ENCODE data around the gene FCGBP.

Gene FCGBP

GRCh38 chr19:39928357-39928725, 6.1 kb downstream of the FCGBP start:
- H3K27me3 ChIP-seq (replicated peaks; ENCODE audit: control insufficient read depth, insufficient read depth, low read length), result no peaks in the 10 kb centered on the region
- no peak overlapping the region for H3K4me3 ChIP-seq (ENCODE audit: low read length)
- peaks cover 8% of the 10 kb centered on the region for H3K9me3 ChIP-seq (ENCODE audit: control insufficient read depth, low read length)
- DNase-seq (ENCODE audit: low read depth), result no peak
- no peaks in the 10 kb centered on the region for H3K4me1 ChIP-seq (ENCODE audit: control insufficient read depth, insufficient read depth, low read length)
- H3K9ac ChIP-seq (ENCODE audit: low read length), result no peak overlapping the region
- H3K36me3 ChIP-seq (ENCODE audit: control insufficient read depth, insufficient read depth, low read length, severe bottlenecking), result no peaks in the 10 kb centered on the region

GRCh38 chr19:39927524-39928356, 6.7 kb downstream of the FCGBP start:
- H3K9me3 ChIP-seq (ENCODE audit: control insufficient read depth, low read length), result peaks cover 8% of the 10 kb centered on the region
- H3K36me3 ChIP-seq (ENCODE audit: control insufficient read depth, insufficient read depth, low read length, severe bottlenecking), result no peaks in the 10 kb centered on the region
- H3K27me3 ChIP-seq (replicated peaks; ENCODE audit: control insufficient read depth, insufficient read depth, low read length), result no peaks in the 10 kb centered on the region
- no peak for DNase-seq (ENCODE audit: low read depth)
- no peak overlapping the region for H3K4me3 ChIP-seq (ENCODE audit: low read length)
- no peaks in the 10 kb centered on the region for H3K4me1 ChIP-seq (ENCODE audit: control insufficient read depth, insufficient read depth, low read length)
- H3K9ac ChIP-seq (ENCODE audit: low read length), result no peak overlapping the region

GRCh38 chr19:39927076-39927475, 7.4 kb downstream of the FCGBP start:
- Histone ChIP-seq H3K4me1 (ENCODE audit: control insufficient read depth, insufficient read depth, low read length) (no peaks in the 10 kb centered on the region), H3K36me3 (ENCODE audit: control insufficient read depth, insufficient read depth, low read length, severe bottlenecking) (no peaks in the 10 kb centered on the region), H3K4me3 (ENCODE audit: low read length) (no peak overlapping the region), H3K9ac (ENCODE audit: low read length) (no peak overlapping the region), H3K9me3 (ENCODE audit: control insufficient read depth, low read length) (peaks cover 8% of the 10 kb centered on the region), H3K27me3 (replicated peaks; ENCODE audit: control insufficient read depth, insufficient read depth, low read length) (no peaks in the 10 kb centered on the region)
- no peak for DNase-seq (ENCODE audit: low read depth)

GRCh38 chr19:39926170-39926760, 8.2 kb downstream of the FCGBP start:
- H3K4me3 ChIP-seq (ENCODE audit: low read length), result no peak overlapping the region
- H3K4me1 ChIP-seq (ENCODE audit: control insufficient read depth, insufficient read depth, low read length), result no peaks in the 10 kb centered on the region
- H3K36me3 ChIP-seq (ENCODE audit: control insufficient read depth, insufficient read depth, low read length, severe bottlenecking), result no peaks in the 10 kb centered on the region
- no peak overlapping the region for H3K9ac ChIP-seq (ENCODE audit: low read length)
- peaks cover 8% of the 10 kb centered on the region for H3K9me3 ChIP-seq (ENCODE audit: control insufficient read depth, low read length)
- DNase-seq (ENCODE audit: low read depth), result no peak
- no peaks in the 10 kb centered on the region for H3K27me3 ChIP-seq (replicated peaks; ENCODE audit: control insufficient read depth, insufficient read depth, low read length)

- no peak overlapping the region for H3K4me3 ChIP-seq (ENCODE audit: low read length)
Observed at GRCh38 chr19:39924952-39925351, 9.5 kb downstream of the FCGBP start.

GRCh38 chr19:39924389-39924788, 10.0 kb downstream of the FCGBP start:
- Histone ChIP-seq H3K27me3 (replicated peaks; ENCODE audit: control insufficient read depth, insufficient read depth, low read length) (no peaks in the 10 kb centered on the region), H3K9me3 (ENCODE audit: control insufficient read depth, low read length) (no peaks in the 10 kb centered on the region), H3K36me3 (ENCODE audit: control insufficient read depth, insufficient read depth, low read length, severe bottlenecking) (no peaks in the 10 kb centered on the region), H3K4me3 (ENCODE audit: low read length) (no peak overlapping the region), H3K4me1 (ENCODE audit: control insufficient read depth, insufficient read depth, low read length) (no peaks in the 10 kb centered on the region), H3K9ac (ENCODE audit: low read length) (no peak overlapping the region)
- DNase-seq (ENCODE audit: low read depth), result no peak

More at GRCh38 chr19:39924952-39925351, 9.5 kb downstream of the FCGBP start:
- Histone ChIP-seq H3K27me3 (replicated peaks; ENCODE audit: control insufficient read depth, insufficient read depth, low read length) (no peaks in the 10 kb centered on the region), H3K4me1 (ENCODE audit: control insufficient read depth, insufficient read depth, low read length) (no peaks in the 10 kb centered on the region), H3K9ac (ENCODE audit: low read length) (no peak overlapping the region), H3K36me3 (ENCODE audit: control insufficient read depth, insufficient read depth, low read length, severe bottlenecking) (no peaks in the 10 kb centered on the region), H3K9me3 (ENCODE audit: control insufficient read depth, low read length) (peaks cover 5% of the 10 kb centered on the region)
- DNase-seq (ENCODE audit: low read depth), result no peak

GRCh38 chr19:39923862-39924261, 10.6 kb downstream of the FCGBP start:
- no peaks in the 10 kb centered on the region for H3K9me3 ChIP-seq (ENCODE audit: control insufficient read depth, low read length)
- H3K9ac ChIP-seq (ENCODE audit: low read length), result no peak overlapping the region
- no peaks in the 10 kb centered on the region for H3K27me3 ChIP-seq (replicated peaks; ENCODE audit: control insufficient read depth, insufficient read depth, low read length)
- H3K4me1 ChIP-seq (ENCODE audit: control insufficient read depth, insufficient read depth, low read length), result no peaks in the 10 kb centered on the region
- H3K36me3 ChIP-seq (ENCODE audit: control insufficient read depth, insufficient read depth, low read length, severe bottlenecking), result no peaks in the 10 kb centered on the region
- H3K4me3 ChIP-seq (ENCODE audit: low read length), result no peak overlapping the region
- DNase-seq (ENCODE audit: low read depth), result no peak

GRCh38 chr19:39919976-39920375, 14.5 kb downstream of the FCGBP start:
- no peaks in the 10 kb centered on the region for H3K4me1 ChIP-seq (ENCODE audit: control insufficient read depth, insufficient read depth, low read length)
- H3K4me3 ChIP-seq (ENCODE audit: low read length), result no peak overlapping the region
- no peaks in the 10 kb centered on the region for H3K9me3 ChIP-seq (ENCODE audit: control insufficient read depth, low read length)
- no peaks in the 10 kb centered on the region for H3K36me3 ChIP-seq (ENCODE audit: control insufficient read depth, insufficient read depth, low read length, severe bottlenecking)
- H3K9ac ChIP-seq (ENCODE audit: low read length), result no peak overlapping the region
- H3K27me3 ChIP-seq (replicated peaks; ENCODE audit: control insufficient read depth, insufficient read depth, low read length), result peaks cover 17% of the 10 kb centered on the region
- no peak for DNase-seq (ENCODE audit: low read depth)

- Histone ChIP-seq H3K36me3 (ENCODE audit: control insufficient read depth, insufficient read depth, low read length, severe bottlenecking) (no peaks in the 10 kb centered on the region), H3K9me3 (ENCODE audit: control insufficient read depth, low read length) (no peaks in the 10 kb centered on the region), H3K9ac (ENCODE audit: low read length) (no peak overlapping the region), H3K27me3 (replicated peaks; ENCODE audit: control insufficient read depth, insufficient read depth, low read length) (peaks cover 19% of the 10 kb centered on the region), H3K4me3 (ENCODE audit: low read length) (no peak overlapping the region), H3K4me1 (ENCODE audit: control insufficient read depth, insufficient read depth, low read length) (no peaks in the 10 kb centered on the region)
- DNase-seq (ENCODE audit: low read depth), result no peak
Observed at GRCh38 chr19:39918183-39918651, 16.2 kb downstream of the FCGBP start.

- peaks cover 19% of the 10 kb centered on the region for H3K27me3 ChIP-seq (replicated peaks; ENCODE audit: control insufficient read depth, insufficient read depth, low read length)
- no peak overlapping the region for H3K4me3 ChIP-seq (ENCODE audit: low read length)
- no peak for DNase-seq (ENCODE audit: low read depth)
- H3K9me3 ChIP-seq (ENCODE audit: control insufficient read depth, low read length), result no peaks in the 10 kb centered on the region
- H3K36me3 ChIP-seq (ENCODE audit: control insufficient read depth, insufficient read depth, low read length, severe bottlenecking), result no peaks in the 10 kb centered on the region
- no peaks in the 10 kb centered on the region for H3K4me1 ChIP-seq (ENCODE audit: control insufficient read depth, insufficient read depth, low read length)
- no peak overlapping the region for H3K9ac ChIP-seq (ENCODE audit: low read length)
Observed at GRCh38 chr19:39917561-39918182, 16.8 kb downstream of the FCGBP start.

GRCh38 chr19:39916851-39917396, 17.5 kb downstream of the FCGBP start:
- Histone ChIP-seq H3K4me3 (ENCODE audit: low read length) (no peak overlapping the region), H3K27me3 (replicated peaks; ENCODE audit: control insufficient read depth, insufficient read depth, low read length) (peaks cover 19% of the 10 kb centered on the region), H3K9ac (ENCODE audit: low read length) (no peak overlapping the region), H3K36me3 (ENCODE audit: control insufficient read depth, insufficient read depth, low read length, severe bottlenecking) (no peaks in the 10 kb centered on the region), H3K4me1 (ENCODE audit: control insufficient read depth, insufficient read depth, low read length) (no peaks in the 10 kb centered on the region), H3K9me3 (ENCODE audit: control insufficient read depth, low read length) (no peaks in the 10 kb centered on the region)
- no peak for DNase-seq (ENCODE audit: low read depth)
